Suprapubic skin (tissue), 3 donors: ENCODE data around the gene NLRC5.

Experiments used
- CTCF ChIP-seq, 2 donors: fragments of 200-600 bp in 1 of 2; fragments of 450-650 bp in 1 of 2; sonication (generic) in 1 of 2; IDR thresholded peaks; one replicate each; pipeline ENCODE4 v1.5.1; 2016 to 2019; ENCODE audit warnings: antibody characterized with exemption in 2 of 2, mild to moderate bottlenecking in 1 of 2, moderate library complexity in 1 of 2
- POLR2AphosphoS5 ChIP-seq, 3 donors: sonication (generic); formaldehyde crosslinking; IDR thresholded peaks; one replicate each; pipeline ENCODE4 v1.6.1; 2017; ENCODE audit warnings: antibody characterized with exemption in 3 of 3

DNA sequence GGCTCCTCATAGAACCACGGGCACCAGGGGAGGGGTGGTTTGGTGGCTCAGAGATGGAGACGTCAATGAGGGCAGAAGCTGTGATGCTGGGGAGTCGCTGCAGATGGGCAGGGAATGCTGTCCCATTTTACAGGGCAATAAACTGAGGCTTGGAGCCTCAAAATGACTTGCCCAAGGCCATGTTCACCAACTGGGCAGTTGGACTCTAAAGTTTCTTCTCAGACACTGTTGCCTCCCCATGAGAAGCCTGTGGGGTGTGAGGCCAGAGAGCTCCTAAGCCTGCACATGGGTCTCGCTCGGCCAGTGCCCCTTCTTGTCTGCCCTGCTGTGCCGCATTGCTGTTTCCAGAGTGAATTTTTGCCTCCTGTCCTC lies 141.6 kb downstream of the NLRC5 start:
- TF ChIP-seq CTCF (IDR thresholded peaks at IDR 0.05), result no peak
- no peak for TF ChIP-seq POLR2AphosphoS5 (IDR thresholded peaks at IDR 0.05)
